GM03348 (cell line): ENCODE measurements around the gene PRSS27.
A peak's percentile ranks its signal among the peaks of the same experiment; 100 is the strongest.
"Not testable (repeated sequence)": the region's sequence is repeated elsewhere in the genome, so short reads cannot be mapped to it uniquely, and the experiment has no call there.

ENCODE experiments used
- DNase-seq: peaks from one replicate; pipeline ENCODE4 v3.0.0; 2012; ENCODE audit warnings: low spot score

PRSS27 gene

DNA sequence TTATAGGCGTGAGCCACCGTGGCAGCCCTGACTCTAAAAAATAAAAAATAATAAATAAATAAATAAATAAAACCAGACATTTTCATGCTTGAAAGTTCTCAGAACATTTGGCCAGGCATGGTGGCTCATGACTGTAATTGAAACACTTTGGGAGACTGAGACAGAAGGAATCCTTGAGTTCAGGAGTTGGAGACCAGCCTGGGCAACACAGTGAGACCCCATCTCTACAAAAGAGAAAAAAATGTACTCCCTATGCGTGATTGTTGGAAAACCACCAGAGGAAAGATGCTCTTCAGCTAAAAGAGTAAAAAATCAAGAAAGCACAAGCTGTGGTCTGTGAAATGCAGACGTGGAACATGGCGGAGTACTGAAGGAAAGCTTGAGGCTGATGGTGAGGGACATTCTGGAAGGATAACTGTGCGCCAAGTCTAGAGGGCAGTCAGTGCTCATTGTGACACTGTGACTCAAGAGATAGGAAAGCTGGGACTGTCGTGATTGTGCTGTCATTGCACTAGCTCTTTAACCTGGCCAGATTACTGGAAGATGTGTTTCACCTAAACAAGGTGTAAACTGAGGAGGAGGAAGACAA is 4.2 kb upstream of the PRSS27 start:
- no peak for DNase-seq

DNA sequence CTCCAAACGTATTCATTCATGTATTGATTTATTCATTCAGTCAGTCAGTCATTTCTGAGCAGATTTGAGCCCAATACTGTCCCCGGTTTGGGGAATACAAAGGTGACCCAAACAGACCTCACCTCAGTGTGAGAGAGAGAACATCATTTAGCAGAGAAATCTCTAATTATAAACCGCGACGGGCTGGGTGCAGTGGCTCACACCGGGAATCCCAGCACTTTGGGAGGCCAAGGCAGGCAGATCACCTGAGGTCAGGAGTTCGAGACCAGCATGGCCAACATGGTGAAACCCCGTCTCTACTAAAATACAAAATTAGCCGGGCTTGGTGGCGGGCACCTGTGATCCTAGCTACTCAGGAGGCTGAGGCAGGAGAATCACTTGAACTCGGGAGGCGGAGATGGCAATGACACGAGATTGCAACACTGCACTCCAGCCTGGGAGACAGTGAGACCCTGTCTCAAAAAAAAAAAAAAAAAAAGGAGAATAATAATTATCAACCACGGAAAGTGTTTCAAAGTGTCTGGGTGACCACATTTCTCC is 1.7 kb upstream of the PRSS27 start:
- not testable (repeated sequence) for DNase-seq

- peak; percentile 96 for DNase-seq
These were observed 952 bp upstream of the PRSS27 start for GRCh38 chr16:2720719-2721633.

DNA sequence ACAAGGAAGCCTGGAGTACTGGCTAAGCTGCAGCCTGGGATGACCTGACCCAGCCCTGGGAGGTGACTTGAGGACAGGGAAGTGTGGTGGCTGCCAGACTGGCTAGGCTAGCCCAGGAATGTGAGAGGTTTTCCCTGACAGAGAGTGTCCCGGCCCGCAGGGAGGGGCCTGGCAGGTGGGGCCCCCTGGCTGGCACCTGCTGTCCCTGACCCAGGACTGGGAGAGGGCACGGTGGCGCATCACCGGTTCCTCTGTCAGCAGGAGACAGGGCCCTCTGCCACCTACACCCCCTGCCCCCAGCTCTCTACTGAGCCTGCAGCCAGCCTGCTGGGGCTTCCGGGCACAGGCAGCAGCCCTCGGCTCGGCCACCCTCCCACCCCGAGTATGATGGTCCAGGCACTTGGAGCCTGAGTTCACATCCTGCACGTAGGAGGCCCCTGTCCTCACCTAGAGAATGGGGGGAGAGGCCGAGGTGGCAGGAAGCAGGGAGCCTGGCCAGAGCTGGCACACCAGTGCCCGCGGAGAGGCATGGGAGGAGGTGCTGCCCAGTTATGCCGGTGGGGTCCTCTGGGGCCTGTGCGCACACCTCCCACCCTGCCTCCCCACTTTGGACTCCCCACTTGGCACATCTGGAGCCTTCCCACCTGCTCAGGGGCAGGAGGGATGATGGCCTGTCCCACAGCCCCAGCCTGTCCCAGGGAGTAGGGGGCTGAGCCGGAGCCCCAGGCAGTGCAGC is 528 bp downstream of the PRSS27 start:
- no peak for DNase-seq

DNA sequence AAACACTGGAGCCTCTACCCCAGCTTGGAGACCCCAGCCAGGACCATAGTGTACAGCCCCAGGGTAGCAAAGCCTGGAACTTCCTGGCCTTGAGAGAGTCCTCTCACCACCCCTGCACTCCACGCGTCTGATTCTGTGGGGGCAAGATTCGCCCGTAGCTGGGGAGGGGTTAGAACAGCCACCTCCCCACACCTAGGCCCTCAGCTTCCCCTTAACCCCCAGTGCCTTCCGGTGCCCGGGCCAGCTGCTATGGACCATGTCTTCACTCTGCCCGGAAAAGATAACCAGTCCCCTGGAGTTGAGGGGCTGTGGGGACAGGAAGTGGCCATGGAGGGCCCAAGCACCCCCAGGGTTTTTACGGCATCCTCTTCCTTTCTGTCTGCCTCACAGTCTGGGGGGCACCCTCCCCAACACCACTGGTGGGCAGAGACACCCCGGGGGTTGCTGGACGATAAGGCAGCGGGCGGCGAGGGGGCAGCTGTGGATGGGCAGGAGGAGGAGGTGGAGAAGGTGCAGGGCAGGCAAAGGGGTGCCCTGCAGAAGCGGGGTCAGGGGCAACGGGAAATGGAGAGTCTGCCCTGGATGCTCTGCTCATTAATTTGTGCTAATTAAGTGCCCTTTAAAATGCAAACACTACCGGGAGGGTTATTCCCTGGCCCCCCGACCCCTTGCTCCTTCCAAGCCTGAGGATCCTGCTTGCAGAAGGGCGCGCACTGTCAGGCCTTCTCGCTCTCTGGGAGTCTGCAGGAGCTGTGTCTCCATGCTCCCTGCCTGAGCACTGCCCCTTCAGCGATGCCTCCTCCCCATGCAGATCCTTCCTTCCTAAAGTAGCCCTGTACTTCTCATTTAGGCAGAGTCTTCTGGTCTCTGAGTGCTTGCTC is 2.4 kb downstream of the PRSS27 start:
- DNase-seq = no peak

GRCh38 chr16:2716948-2717347 is 3.1 kb downstream of the PRSS27 start:
- no peak for DNase-seq

GRCh38 chr16:2715966-2716885 is 3.8 kb downstream of the PRSS27 start:
- no peak for DNase-seq

- peak; percentile 84 for DNase-seq
These were observed 4.5 kb downstream of the PRSS27 start for GRCh38 chr16:2715519-2715918.

DNA sequence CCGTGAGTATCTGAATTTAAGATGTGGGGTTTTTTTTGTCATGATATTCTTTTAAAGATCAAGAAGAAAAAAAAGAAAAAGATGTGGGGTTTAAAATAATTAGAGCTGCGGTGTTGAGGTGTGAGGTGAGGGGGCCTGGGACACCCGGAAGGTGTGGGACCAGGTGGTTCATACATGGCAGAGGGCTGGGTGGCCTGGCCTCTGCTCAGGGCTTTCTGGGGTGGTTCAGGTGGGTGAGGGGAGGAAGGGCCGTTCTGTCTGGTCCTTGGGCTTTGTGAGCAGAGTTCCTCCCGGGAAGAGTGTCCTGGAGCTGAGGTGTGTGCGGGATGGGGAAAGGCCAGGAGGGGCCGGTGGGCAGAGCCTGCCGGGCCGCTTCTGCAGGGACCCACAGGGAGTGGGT is 5.0 kb downstream of the PRSS27 start:
- no peak for DNase-seq

DNA sequence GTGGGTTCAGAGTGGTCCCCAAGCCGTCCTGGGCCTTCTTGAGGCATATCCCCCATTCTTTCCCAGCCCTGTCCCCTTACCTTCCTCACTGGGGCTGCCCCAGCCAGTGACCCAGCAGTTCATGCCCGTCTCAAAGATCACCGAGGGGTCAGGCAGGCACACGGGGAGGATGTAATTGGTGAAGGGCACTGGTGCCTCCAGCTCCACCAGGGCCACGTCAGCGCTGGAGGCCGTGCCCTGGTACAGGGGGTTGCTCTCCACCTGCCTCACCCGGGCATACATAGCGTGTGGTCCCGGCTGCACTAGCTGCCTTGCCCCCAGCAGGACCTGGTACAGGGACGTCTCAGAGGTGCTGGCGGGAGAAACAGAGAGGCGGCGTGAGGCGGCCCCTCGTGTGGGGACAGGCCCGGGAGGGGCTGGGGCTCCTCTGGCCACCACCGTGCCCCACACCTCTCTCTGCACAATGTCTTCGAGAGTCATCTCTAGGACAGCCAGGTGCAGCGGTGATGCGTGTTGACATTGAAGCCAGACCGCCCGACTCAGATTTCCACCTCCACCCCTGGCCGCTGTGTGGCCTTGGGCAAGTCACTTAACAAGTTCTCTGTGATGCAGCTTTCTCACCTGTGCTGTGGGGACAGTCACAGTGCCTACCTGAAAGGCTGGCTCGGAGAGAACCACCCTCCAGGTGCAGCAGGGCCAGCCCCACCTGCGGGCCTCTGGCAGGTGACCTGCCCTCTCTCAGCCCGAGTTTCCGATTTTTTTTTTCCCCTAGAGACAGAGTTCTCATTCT is 5.8 kb downstream of the PRSS27 start:
- no peak for DNase-seq

GRCh38 chr16:2713523-2713922 is 6.5 kb downstream of the PRSS27 start:
- no peak for DNase-seq

DNA sequence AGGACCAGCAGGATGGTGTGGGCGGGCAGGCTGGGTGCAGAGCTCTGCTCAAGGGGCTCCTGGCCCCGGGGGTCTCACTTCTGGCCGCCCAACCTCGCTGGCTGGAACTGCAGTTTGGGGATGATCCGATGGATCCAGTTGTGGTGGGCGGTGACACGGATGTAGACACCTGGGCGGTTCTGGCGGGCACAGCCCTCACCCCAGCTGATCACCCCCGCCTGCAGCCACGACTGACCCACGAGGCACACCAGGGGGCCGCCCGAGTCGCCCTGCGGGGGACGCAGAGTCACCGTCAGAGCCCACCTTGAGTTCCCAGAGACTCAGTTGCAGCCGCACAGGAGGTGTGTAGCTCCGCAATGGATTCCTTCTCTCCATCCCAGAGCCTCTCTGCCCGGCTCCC is 7.5 kb downstream of the PRSS27 start:
- DNase-seq = no peak

DNA sequence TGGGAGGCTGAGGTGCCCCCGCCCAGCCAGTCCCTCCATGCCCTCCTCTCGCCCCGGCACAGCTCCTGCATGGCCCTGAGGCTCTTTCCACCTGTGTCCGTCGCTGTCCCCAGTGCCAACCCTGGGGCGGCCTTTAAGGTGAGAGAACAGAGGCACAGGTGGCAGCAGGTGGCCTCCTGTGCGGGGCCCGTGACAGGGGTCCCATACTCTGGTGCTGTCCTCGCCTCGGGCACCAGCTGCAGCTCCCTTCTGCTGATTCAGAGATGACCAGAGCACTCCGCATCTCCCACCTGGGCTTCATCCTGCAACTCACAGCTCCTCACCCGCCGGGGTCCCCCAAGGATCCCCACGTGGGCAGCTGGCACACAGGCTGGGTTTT is 8.0 kb downstream of the PRSS27 start:
- no peak for DNase-seq

DNA sequence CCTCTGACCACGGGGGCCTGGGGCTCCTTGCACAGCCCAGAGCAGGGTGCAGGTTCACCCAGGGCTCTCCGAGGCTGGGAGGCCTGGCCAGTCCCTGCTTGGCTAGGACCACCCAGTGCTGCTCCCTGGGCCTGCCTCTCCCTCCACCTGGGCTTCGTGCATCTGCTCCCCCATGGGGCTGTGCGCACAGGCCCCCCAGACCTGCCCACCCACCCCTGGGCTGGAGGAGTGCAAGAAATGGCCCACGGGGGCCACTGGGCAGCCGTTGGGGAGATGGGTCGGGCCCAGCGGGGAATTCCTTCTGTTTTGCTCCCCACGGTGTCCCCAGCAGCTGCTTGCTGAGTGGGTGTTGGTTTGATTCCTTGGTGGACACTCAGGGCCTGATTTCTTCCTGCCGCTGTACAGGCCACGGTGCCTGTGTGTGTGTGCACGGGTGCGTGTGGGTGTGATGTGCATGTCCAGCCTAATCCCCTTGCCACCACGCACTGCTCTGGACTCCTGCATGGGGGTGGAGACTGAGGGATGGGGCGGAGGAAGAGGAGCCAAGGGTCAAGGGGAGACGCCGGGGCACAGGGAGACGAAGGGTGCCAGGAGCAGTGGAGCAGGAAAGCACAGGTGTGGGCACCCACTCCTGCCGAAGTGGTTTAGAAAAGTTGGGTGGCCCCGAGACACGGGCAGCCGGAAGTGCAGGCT is 8.5 kb downstream of the PRSS27 start:
- no peak for DNase-seq

- no peak for DNase-seq
These were observed 9.3 kb downstream of the PRSS27 start for GRCh38 chr16:2710711-2711231.

- no peak for DNase-seq
These were observed 9.9 kb downstream of the PRSS27 start for GRCh38 chr16:2710021-2710710.

GRCh38 chr16:2709588-2709984 is 10.4 kb downstream of the PRSS27 start:
- no peak for DNase-seq

- no peak for DNase-seq
These were observed 11.0 kb downstream of the PRSS27 start for GRCh38 chr16:2708955-2709587.
